ENCODE results near the gene RPAP2. TPM values are rescaled to one million over a fixed set of nuclear protein-coding genes. Genes with fewer than 3 reads are reported as not detected.

Gene RPAP2
- total RNA-seq, 6 experiments from 2014 or later: 7.1 to 12.7 (median 11.1) TPM

DNA sequence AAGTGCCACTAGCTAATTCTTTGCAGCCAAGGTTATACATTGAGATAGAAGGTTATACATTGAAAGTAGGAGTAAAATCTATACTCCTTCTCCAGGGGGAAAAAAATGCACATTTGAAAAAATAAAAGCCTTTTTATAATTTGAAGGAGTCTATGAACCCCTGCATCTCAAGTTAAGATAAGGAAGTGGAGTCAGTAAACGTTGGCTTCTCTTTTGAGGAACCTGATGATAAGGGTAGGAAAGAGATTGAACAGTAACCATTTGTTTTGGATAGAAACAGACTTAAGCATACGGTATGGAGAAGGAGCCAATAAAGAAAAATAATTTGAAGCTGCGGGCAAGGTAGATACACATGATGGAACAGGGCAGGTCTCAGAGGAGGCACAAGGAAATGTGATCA, 64.1 kb downstream of the RPAP2 start:
- DNase-seq: no peak
- intact Hi-C loops (cut with DNase I): no loop called here
- Histone ChIP-seq H3K4me3 (no peak overlapping the region), H3K36me3 (no peaks in the 10 kb centered on the region), H3K4me1 (no peaks in the 10 kb centered on the region), H3K27ac (no peak overlapping the region), H3K27me3 (no peaks in the 10 kb centered on the region), H3K9me3 (no peaks in the 10 kb centered on the region)
- WGBS (ENCODE audit: insufficient coverage, low coverage, low lambda C conversion rate, missing lambda C conversion rate): 50% methylated on average over 3 of the region's 3 CpGs
- TF ChIP-seq POLR2A (IDR thresholded peaks at IDR 0.05): no peak
- TF ChIP-seq, protein P1, sequence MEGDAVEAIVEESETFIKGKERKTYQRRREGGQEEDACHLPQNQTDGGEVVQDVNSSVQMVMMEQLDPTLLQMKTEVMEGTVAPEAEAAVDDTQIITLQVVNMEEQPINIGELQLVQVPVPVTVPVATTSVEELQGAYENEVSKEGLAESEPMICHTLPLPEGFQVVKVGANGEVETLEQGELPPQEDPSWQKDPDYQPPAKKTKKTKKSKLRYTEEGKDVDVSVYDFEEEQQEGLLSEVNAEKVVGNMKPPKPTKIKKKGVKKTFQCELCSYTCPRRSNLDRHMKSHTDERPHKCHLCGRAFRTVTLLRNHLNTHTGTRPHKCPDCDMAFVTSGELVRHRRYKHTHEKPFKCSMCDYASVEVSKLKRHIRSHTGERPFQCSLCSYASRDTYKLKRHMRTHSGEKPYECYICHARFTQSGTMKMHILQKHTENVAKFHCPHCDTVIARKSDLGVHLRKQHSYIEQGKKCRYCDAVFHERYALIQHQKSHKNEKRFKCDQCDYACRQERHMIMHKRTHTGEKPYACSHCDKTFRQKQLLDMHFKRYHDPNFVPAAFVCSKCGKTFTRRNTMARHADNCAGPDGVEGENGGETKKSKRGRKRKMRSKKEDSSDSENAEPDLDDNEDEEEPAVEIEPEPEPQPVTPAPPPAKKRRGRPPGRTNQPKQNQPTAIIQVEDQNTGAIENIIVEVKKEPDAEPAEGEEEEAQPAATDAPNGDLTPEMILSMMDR (IDR thresholded peaks at IDR 0.05): no peak
- no peak for ATAC-seq

DNA sequence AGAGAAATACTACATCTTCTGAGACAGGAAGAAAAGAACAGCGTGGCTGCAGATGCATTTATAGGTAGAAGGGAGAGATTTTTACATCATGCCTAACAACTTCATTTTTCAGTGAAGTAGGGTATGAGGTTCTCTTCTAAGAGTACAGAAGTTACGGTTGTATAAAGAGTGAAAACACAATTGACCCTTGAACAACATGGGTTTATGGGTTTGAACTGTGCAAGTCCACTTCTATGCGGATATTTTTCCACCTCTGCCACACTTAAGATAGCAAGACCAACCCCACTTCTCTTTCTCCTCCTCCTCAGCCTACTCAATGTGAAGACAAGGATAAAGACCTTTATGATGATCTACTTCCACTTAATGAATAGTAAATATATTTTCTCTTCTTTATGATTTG, 64.5 kb downstream of the RPAP2 start:
- 97% methylated on average over 3 of the region's 3 CpGs for WGBS (ENCODE audit: insufficient coverage, low coverage, low lambda C conversion rate, missing lambda C conversion rate)

DNA sequence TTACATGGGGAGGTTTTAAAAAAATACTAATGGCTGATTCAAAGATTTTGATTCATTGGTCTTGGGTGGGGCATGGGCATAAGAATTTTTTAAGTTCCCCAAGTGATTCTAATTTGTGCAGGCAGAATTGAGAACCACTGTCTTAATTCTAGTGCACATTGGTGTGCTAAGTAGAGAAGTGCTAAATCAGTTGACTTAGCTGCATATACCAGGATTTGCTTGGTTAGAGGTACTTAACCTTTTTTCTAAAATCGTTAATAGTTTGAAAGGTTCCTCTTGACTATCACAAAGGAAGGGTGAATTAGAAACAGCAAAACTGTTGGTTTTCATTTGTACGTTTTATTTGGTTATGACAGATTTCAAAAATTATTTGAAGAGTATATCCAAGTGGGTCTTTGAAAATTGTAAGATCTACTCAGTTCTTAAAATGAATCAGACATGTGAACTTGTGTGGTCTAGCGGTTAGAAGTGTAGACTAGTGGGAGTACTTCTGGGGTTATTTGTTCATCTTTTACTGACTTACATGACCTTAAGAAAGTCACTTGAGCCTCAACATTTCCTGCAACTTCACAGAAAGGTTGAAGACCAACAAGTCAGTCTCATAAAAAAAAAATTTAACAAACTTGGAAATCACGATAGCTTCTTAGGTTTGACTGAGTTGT, 66.7 kb downstream of the RPAP2 start:
- DNase-seq (no peak), ATAC-seq (no peak)
- TF ChIP-seq POLR2A (IDR thresholded peaks at IDR 0.05): no peak
- TF ChIP-seq, protein P1 (IDR thresholded peaks at IDR 0.05): no peak
- H3K36me3 ChIP-seq: no peaks in the 10 kb centered on the region
- no peaks in the 10 kb centered on the region for H3K27me3 ChIP-seq
- intact Hi-C loops (cut with DNase I): no loop called here
- H3K4me3 ChIP-seq: no peak overlapping the region
- 72% methylated on average over 4 of the region's 4 CpGs for WGBS (ENCODE audit: insufficient coverage, low coverage, low lambda C conversion rate, missing lambda C conversion rate)
- H3K27ac ChIP-seq: no peak overlapping the region
- no peaks in the 10 kb centered on the region for H3K9me3 ChIP-seq
- H3K4me1 ChIP-seq: no peaks in the 10 kb centered on the region

More for the DNA sequence above, 64.5 kb downstream of the RPAP2 start:
- no peak overlapping the region for H3K27ac ChIP-seq
- H3K36me3 ChIP-seq: no peaks in the 10 kb centered on the region
- DNase-seq (no peak), ATAC-seq (no peak)
- intact Hi-C loops (cut with DNase I): no loop called here
- no peaks in the 10 kb centered on the region for H3K27me3 ChIP-seq
- H3K4me1 ChIP-seq: no peaks in the 10 kb centered on the region
- no peak overlapping the region for H3K4me3 ChIP-seq
- no peaks in the 10 kb centered on the region for H3K9me3 ChIP-seq
- TF ChIP-seq, protein P1 (IDR thresholded peaks at IDR 0.05): no peak
- TF ChIP-seq POLR2A (IDR thresholded peaks at IDR 0.05): no peak

DNA sequence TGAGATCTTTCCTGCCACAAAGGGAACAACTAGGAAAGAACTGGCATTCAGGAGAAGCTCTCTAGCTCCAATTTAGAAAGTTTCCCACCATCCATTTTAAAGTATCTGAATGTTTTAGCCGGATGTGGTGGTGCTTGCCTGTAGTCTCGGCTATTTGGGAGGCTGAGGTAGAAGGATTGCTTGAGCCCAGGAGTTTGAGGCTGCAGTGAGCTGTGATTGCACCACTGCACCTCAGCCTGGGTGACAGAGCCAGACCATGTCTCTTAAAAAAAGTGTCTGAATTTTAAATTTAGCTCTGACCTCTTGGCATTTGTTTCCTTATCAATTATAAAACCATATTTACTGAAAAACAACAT, 67.2 kb downstream of the RPAP2 start:
- DNase-seq (no peak), ATAC-seq (no peak)
- TF ChIP-seq POLR2A (IDR thresholded peaks at IDR 0.05): no peak
- TF ChIP-seq, protein P1 (IDR thresholded peaks at IDR 0.05): no peak
- Histone ChIP-seq H3K4me1 (no peaks in the 10 kb centered on the region), H3K27me3 (no peaks in the 10 kb centered on the region), H3K9me3 (no peaks in the 10 kb centered on the region), H3K27ac (no peak overlapping the region), H3K4me3 (no peak overlapping the region), H3K36me3 (no peaks in the 10 kb centered on the region)
- intact Hi-C loops (cut with DNase I): no loop called here
- WGBS (ENCODE audit: insufficient coverage, low coverage, low lambda C conversion rate, missing lambda C conversion rate): 100% methylated on average over 1 of the region's 2 CpGs

DNA sequence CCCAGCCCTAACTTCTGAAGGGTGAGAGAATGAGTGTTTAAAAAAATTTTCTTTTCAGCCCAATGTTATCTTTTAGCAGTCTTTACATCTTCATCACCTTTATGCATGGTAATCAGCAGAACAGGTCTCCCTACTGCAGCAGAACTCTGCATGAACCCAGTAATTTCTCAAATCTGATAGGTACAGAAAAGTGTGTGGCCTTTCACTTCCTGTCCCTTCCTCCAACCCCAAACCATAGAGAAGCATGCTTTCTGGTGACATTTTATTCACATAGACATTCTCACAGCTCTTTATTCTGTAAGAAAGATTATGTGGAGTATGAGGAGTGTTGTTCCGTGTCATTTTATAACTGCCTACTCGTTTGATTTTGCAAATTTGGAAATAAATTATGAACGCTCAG, 68.6 kb downstream of the RPAP2 start:
- no peak for DNase-seq
- no peak for ATAC-seq
- no peaks in the 10 kb centered on the region for H3K27me3 ChIP-seq
- H3K36me3 ChIP-seq: no peaks in the 10 kb centered on the region
- no peak for TF ChIP-seq POLR2A (IDR thresholded peaks at IDR 0.05)
- TF ChIP-seq, protein P1 (IDR thresholded peaks at IDR 0.05): no peak
- H3K9me3 ChIP-seq: no peaks in the 10 kb centered on the region
- no peaks in the 10 kb centered on the region for H3K4me1 ChIP-seq
- no peak overlapping the region for H3K4me3 ChIP-seq
- 97% methylated on average over 3 of the region's 3 CpGs for WGBS (ENCODE audit: insufficient coverage, low coverage, low lambda C conversion rate, missing lambda C conversion rate)
- no peak overlapping the region for H3K27ac ChIP-seq
- intact Hi-C loops (cut with DNase I): no loop called here

Measured in right lobe of liver (tissue), 6 donors.